Testis (tissue), 3 donors: Measurements from ENCODE around the gene STAT6. TPM values are rescaled to one million over a fixed set of nuclear protein-coding genes. Genes with fewer than 3 reads are reported as not detected.

Experiments used
- DNase-seq: peaks from one replicate; pipeline ENCODE4 v3.0.0-alpha.2; 2019
- H3K27ac ChIP-seq, 2 donors: fragments of 200-600 bp; sonication (generic); one replicate each; pipeline ENCODE4 v1.5.1; 2019
- H3K27me3 ChIP-seq: fragments of 200-600 bp; sonication (generic); one replicate; pipeline ENCODE4 v1.5.1; 2019
- H3K36me3 ChIP-seq: fragments of 200-600 bp; sonication (generic); one replicate; pipeline ENCODE4 v1.5.1; 2017; ENCODE audit warnings: low read depth; ENCODE audit errors: missing control alignments
- H3K4me1 ChIP-seq: fragments of 200-600 bp; sonication (generic); one replicate; pipeline ENCODE4 v1.5.1; 2019
- H3K4me3 ChIP-seq, 2 donors: fragments of 200-600 bp; sonication (generic); one replicate each; pipeline ENCODE4 v1.5.1; 2017 to 2019
- H3K9me3 ChIP-seq: fragments of 200-600 bp; sonication (generic); one replicate; pipeline ENCODE4 v1.5.1; 2017
- CTCF ChIP-seq, 3 experiments: fragments of 450-650 bp in 2 of 3; fragments of 200-600 bp in 1 of 3; sonication (generic) in 1 of 3; IDR thresholded peaks; one replicate each; pipeline ENCODE4 v1.5.1; 2016 to 2019; ENCODE audit warnings: antibody characterized with exemption in 3 of 3, mild to moderate bottlenecking in 2 of 3, moderate library complexity in 1 of 3
- POLR2A ChIP-seq: fragments of 450-650 bp; IDR thresholded peaks from one replicate; pipeline ENCODE4 v1.6.1; 2017; ENCODE audit warnings: antibody characterized with exemption, mild to moderate bottlenecking, moderate library complexity
- WGBS, 2 donors: methylation state at CpG; one replicate each; pipeline ENCODE4 v1.1.5; 2018; 5-methylcytosine and 5-hydroxymethylcytosine counted together
- intact Hi-C: fragments of 100-400 bp; cut with DNase I; formaldehyde crosslinking; loops from one replicate; pipeline ENCODE4 v1.15.1; 2023; ENCODE audit warnings: low total_unique reads
- polyA plus RNA-seq: library from polyadenylated mRNA; stranded (reverse); fragments of 350-450 nt; fragmentation: Illumina TruSeq; extraction: RNeasy Lipid Tissue Mini Kit (QIAGEN cat#74804); gene quantifications from one replicate; pipeline ENCODE4 v1.2.3, GENCODE V29; 2014; ENCODE audit warnings: low read depth, low replicate concordance; ENCODE audit not compliant: insufficient read depth
- total RNA-seq, 2 donors: library from RNA; depleted of rRNA; stranded (reverse); fragments of >200 nt; gene quantifications; one replicate each; pipeline ENCODE4 v1.2.3, GENCODE V29; 2016

STAT6 gene
- total and polyA plus RNA-seq, 3 donors from 2014 or later, result 53.2 to 81.5 (median 66.2) TPM

GRCh38 chr12:57131896-57132744 is 21.0 kb upstream of the STAT6 start:
- 42 to 49% methylated on average over 9 of the region's 9 CpGs for WGBS, 2 donors
- Histone ChIP-seq H3K4me1 (peaks cover 70% of the 10 kb centered on the region), H3K9me3 (no peaks in the 10 kb centered on the region), H3K27me3 (no peaks in the 10 kb centered on the region), H3K4me3 (no peak overlapping the region), H3K36me3 (no peaks in the 10 kb centered on the region), H3K27ac (peak overlapping the region; percentile 60 to 98)
- no peak for DNase-seq
- intact Hi-C loops, result no loop called here
- TF ChIP-seq CTCF (IDR thresholded peaks at IDR 0.05) (no peak), POLR2A (no peak)

GRCh38 chr12:57130941-57131340 is 19.8 kb upstream of the STAT6 start:
- Histone ChIP-seq H3K4me1 (peaks cover 70% of the 10 kb centered on the region), H3K27me3 (no peaks in the 10 kb centered on the region), H3K4me3 (no peak overlapping the region), H3K9me3 (no peaks in the 10 kb centered on the region), H3K27ac (peak overlapping the region; percentile 98 to 99), H3K36me3 (no peaks in the 10 kb centered on the region)
- 44 to 47% methylated on average over 2 of the region's 2 CpGs for WGBS, 2 donors
- intact Hi-C loops, result no loop called here
- no peak for TF ChIP-seq POLR2A
- no peak for TF ChIP-seq CTCF (IDR thresholded peaks at IDR 0.05)
- DNase-seq, result no peak

- Histone ChIP-seq H3K27ac (peak overlapping the region; percentile 98 to 99), H3K27me3 (no peaks in the 10 kb centered on the region), H3K4me3 (peak overlapping the region; percentile 65 to 92), H3K9me3 (no peaks in the 10 kb centered on the region), H3K4me1 (peaks cover 59% of the 10 kb centered on the region), H3K36me3 (no peaks in the 10 kb centered on the region)
- TF ChIP-seq CTCF (IDR thresholded peaks at IDR 0.05) (no peak), POLR2A (no peak)
- DNase-seq, result no peak
- intact Hi-C loops, result no loop called here
Measured at GRCh38 chr12:57129889-57130288, 18.7 kb upstream of the STAT6 start.

GRCh38 chr12:57129321-57129842 is 18.2 kb upstream of the STAT6 start:
- Histone ChIP-seq H3K27ac (peak overlapping the region; percentile 98 to 99), H3K27me3 (no peaks in the 10 kb centered on the region), H3K4me3 (peak overlapping the region; percentile 65 to 92), H3K36me3 (no peaks in the 10 kb centered on the region), H3K4me1 (peaks cover 54% of the 10 kb centered on the region), H3K9me3 (no peaks in the 10 kb centered on the region)
- WGBS, 2 donors, result 0 to 9% methylated on average over 2 to 10 of the region's 12 CpGs
- no peak for DNase-seq
- no peak for TF ChIP-seq CTCF (IDR thresholded peaks at IDR 0.05)
- no peak for TF ChIP-seq POLR2A
- intact Hi-C loops, result no loop called here
